H54 (cell line): ENCODE data around the gene CERK.

Experiments used
- DNase-seq: peaks from one replicate; pipeline ENCODE4 v3.0.0; 2011; ENCODE audit warnings: low spot score, mixed read lengths; ENCODE audit not compliant: insufficient read length
- FAIRE-seq: peaks from 3 replicates; lab custom pipeline; 2011; peaks lifted over from hg19 to GRCh38; lab: Jason Lieb, UNC
- POLR2A ChIP-seq: IDR thresholded peaks from 2 replicates; pipeline ENCODE4 v1.6.1; 2011; ENCODE audit warnings: low read depth, mild to moderate bottlenecking, low read length

The CERK gene

DNA sequence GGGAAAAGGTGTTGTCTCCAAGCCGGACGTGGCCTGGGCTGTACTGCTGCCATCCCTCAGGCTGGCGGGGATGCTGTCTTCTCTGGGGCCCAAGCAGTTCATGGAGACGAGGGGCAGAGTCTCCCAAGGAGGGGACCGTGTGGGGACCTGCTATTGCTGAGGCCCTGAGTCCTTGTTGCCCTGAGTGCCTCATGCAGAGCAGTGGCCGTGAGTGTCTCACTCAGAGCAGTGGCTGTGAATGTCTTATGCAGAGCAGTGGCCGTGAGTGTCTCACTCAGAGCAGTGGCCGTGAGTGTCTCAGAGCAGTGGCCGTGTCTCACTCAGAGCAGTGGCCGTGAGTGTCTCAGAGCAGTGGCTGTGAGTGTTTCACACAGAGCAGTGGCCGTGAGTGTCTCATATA lies 63.1 kb downstream of the CERK start:
- DNase-seq (no peak), FAIRE-seq (no peak)
- TF ChIP-seq POLR2A, result no peak

GRCh38 chr22:46674367-46674781 lies 63.7 kb downstream of the CERK start:
- FAIRE-seq, result no peak
- DNase-seq, result no peak
- TF ChIP-seq POLR2A, result no peak

- TF ChIP-seq POLR2A, result no peak
- FAIRE-seq, result no peak
- no peak for DNase-seq
Measured at GRCh38 chr22:46673662-46674236, 64.3 kb downstream of the CERK start.

GRCh38 chr22:46673205-46673604 lies 64.8 kb downstream of the CERK start:
- DNase-seq, result no peak
- no peak for TF ChIP-seq POLR2A
- no peak for FAIRE-seq

GRCh38 chr22:46672731-46673130 lies 65.3 kb downstream of the CERK start:
- no peak for DNase-seq
- TF ChIP-seq POLR2A, result no peak
- no peak for FAIRE-seq

- no peak for DNase-seq
- no peak for TF ChIP-seq POLR2A
- FAIRE-seq, result no peak
Measured at GRCh38 chr22:46671824-46672432, 66.1 kb downstream of the CERK start.

- no peak for FAIRE-seq
- no peak for DNase-seq
- no peak for TF ChIP-seq POLR2A
Measured at GRCh38 chr22:46669201-46669600, 68.9 kb downstream of the CERK start.

DNA sequence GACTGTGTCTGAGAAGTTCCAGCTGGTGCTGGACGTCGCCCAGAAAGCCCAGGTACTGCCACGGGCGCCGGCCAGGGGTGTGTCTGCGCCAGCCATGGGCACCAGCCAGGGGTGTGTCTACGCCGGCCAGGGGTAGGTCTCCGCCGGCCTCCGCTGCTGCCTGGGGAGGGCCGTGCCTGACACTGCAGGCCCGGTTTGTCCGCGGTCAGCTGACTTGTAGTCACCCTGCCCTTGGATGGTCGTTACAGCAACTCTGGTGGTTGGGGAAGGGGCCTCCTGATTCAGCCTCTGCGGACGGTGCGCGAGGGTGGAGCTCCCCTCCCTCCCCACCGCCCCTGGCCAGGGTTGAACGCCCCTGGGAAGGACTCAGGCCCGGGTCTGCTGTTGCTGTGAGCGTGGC lies 69.9 kb downstream of the CERK start:
- TF ChIP-seq POLR2A, result no peak
- FAIRE-seq (no peak), DNase-seq (no peak)

- no peak for DNase-seq
- no peak for TF ChIP-seq POLR2A
- FAIRE-seq, result no peak
Measured at GRCh38 chr22:46667245-46667623, 70.8 kb downstream of the CERK start.

GRCh38 chr22:46666577-46667244 lies 71.3 kb downstream of the CERK start:
- FAIRE-seq, result no peak
- DNase-seq, result no peak
- no peak for TF ChIP-seq POLR2A

GRCh38 chr22:46665751-46666280 lies 72.2 kb downstream of the CERK start:
- FAIRE-seq (no peak), DNase-seq (no peak)
- TF ChIP-seq POLR2A, result no peak

DNA sequence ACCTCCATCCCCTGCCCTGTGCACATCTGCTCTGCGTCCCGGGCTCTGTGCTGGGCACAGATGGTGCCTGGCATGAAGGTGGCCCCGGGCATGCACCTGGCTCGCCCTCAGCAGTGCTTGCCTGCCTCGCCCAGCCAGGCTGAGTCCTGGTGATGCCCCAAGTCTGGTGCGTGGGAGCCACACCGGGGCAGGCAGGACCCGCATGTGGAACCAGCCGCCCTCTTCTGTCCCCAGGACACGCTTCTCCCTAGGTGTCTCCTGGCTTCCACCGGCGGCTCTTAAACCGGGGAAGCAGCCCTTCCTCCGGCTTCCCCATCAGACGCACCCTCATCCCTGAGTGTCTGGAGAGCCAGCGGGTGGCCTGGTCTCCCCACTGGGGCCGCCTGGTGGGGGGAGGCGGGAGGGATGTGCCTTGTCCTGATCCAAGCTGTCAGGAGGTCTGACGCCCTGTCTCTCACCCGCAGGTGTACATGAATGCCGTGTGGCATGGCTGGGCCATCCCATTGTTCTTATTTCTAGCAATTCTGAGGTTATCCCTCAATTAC lies 72.8 kb downstream of the CERK start:
- TF ChIP-seq POLR2A, result no peak
- DNase-seq, result no peak
- FAIRE-seq, result no peak

- DNase-seq, result no peak
- no peak for FAIRE-seq
- no peak for TF ChIP-seq POLR2A
Measured at GRCh38 chr22:46664301-46664855, 73.7 kb downstream of the CERK start.
